Caki2 (cell line): ENCODE data around the gene SLC23A2. TPM values are rescaled to one million over a fixed set of nuclear protein-coding genes. Genes with fewer than 3 reads are reported as not detected.

Experiments
- DNase-seq: peaks from one replicate; pipeline ENCODE4 v3.0.0-alpha.2; 2015; ENCODE audit warnings: low read depth
- in situ Hi-C: cut with HindIII; loops from 2 replicates; pipeline ENCODE4 v1.10.0; 2016; ENCODE audit warnings: low sequenced_read_pairs, low pct_unique_long_range_greater_than_20kb, mixed read lengths
- total RNA-seq: library from RNA; depleted of rRNA; stranded (reverse); fragments of >200 nt; shearing (Covaris generic); gene quantifications from 2 replicates; pipeline ENCODE4 v1.2.3, GENCODE V29; 2014; ENCODE audit warnings: low replicate concordance

The SLC23A2 gene
- total RNA-seq, 1 experiment from 2014 or later: 14.6 TPM

DNA sequence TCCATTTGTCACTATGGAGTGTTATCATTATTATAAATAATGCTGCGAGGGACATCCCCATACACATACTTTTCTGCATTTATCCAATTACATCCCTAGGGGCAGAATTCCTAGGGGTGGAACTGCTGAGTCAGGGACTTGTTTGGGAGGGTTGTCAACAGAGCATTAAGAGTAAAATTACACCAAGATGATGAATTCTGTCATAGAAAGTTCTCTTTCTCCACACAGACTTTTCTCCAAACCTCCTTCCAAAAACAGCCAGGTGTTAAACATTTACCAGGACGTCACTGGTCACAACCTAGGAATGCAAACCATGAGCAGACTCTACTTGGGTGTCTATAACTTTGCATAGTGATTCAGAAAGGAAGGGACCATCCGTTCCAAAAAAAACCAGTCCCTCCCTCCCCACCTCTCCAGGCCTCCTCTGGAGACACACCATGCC is 184.1 kb downstream of the SLC23A2 start:
- in situ Hi-C loops: no loop called here
- peak; percentile 99 for DNase-seq

DNA sequence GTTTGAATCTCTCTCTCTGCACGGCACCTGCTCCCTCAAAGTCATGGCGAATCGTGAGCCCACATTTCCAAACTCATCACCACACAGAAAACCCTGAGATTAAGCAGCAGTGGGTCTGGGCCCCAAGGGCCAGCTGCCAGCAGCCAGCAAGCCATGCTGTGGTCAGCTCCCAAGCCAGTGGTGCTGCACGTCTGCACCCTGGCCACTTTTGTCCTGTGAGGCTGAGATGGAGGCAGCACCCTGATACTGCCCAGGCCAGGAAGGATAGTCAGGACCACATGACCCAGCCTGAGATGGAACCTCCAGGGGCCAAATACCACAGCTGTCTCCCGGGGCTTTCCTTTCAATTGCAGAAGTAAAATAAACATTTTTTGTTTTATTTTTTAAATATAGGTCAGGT is 185.7 kb downstream of the SLC23A2 start:
- no peak for DNase-seq
- in situ Hi-C loops: no loop called here

DNA sequence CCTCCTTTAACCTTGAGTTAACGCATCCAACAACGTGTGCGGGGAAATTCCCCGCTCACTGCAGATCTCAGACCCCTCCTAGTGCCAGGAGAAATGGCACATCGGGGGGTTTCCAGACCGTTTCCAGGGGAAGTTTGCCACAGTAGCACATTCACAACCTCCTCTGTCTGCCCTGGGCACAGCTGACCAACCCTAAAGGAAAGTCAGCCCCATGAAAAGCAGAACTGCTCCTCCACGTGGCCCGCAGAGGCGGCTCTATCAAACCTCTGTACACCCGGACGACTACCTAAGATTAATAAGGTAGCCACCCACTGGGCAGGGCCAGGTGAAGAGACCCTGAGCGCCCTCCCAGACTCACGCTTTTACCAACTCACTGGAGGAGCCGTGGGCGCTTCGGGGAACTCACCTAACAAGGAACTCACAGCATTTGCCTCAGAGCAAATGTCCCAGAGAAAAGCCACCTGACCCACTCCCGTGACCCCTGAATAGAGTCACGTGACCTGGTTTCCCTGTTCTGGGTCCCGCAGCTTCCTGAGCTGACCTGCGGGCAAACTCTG is 186.5 kb downstream of the SLC23A2 start:
- DNase-seq: no peak
- in situ Hi-C loops: no loop called here

DNA sequence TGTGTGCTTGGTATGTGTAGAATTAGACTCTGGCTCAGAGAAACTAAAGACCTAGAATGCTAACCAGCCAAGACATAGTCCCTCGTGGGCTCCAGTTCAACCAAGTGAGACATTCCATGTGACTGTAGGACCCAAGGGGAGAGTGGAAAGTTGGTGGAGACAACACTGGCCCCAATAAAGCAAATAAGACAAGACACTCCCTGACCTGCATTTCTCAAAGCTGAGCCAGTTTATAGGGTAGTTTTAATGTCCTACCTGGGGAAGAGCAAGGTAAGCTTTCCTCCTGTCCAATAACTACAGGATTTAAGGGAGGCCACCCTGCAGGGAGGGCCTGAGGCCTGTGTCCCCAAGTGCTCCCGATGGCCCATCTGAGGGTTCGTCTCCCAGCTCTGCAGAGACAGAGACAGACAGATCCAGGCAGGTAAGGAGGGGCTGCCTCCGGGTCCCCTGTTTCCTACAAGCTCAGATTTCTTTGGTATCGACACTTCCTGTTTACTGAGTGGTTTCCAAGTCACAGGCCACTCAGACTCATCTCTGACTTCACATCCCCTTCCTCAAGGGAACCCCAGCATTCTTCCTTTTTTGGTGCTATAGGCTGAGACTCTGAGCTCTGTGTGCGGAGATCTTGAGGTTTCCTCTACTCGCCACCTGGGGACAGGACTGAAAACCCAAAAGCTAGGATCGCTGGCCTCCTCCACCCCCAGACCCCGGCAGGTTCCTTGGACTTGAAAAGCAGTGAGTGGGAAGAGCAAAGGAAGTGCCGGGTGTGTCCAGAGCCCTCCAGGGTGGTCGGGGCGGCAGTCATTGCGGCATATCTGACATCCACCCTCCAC is 187.2 kb downstream of the SLC23A2 start:
- no peak for DNase-seq
- in situ Hi-C loops: no loop called here

DNA sequence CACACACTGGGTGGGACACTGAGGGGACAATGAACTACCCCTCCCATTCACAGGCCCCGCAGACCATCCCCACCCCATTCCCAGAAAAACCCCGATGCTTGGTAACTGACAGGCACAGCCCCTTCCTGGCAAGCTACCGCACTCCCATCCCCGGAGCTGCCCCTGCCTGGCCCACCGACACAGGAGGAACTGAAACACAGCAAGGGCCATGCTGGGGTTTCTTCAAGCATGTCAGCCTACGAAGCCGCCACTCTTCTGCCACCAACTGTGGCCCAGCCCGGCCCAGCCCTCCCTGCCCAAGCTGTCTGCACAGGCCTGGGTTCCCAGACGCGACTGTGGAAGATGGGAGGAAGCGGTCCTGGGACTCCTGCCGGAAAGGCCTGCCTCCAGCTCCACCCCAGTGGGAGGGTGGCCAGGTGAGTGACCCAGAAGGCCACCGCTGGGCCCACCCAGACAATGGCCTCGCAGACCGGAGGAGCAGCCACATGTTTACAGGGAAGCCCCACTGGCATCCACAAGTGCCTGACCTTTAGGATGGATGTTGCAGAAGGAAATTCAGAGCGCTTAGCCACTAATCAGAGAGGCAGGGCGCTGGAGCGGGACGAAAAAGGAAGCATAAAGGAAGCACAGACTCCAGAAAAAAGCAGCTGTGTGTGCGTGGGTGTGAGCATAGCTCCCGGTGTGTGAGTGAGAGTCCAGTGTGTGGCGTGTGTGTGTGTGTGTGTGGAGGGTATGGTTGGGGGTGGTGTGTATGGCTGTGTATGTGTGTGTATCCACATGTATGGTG is 188.0 kb downstream of the SLC23A2 start:
- DNase-seq: no peak
- in situ Hi-C loops: no loop called here

DNA sequence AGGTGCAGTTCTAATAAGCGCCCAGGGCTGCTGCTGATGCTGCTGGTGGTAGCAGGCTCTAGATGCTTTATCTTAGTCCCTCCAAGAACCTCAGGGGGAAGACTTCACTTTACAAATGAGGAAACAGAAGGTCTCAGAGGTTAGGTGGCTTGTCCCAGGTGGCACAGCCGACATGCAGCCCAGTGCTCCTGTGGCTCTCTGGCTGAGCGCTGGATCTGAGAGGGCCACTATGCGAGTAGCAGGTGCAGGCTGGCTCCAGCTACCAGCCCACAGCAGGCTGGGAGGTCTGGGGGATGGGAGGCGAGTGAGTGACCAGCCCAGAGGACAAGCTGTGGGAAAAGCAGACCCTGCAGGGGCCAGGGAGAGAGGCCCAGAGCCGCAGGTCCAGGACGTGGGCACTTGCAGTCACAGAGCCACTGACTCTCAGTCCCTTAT is 188.7 kb downstream of the SLC23A2 start:
- in situ Hi-C loops: no loop called here

DNA sequence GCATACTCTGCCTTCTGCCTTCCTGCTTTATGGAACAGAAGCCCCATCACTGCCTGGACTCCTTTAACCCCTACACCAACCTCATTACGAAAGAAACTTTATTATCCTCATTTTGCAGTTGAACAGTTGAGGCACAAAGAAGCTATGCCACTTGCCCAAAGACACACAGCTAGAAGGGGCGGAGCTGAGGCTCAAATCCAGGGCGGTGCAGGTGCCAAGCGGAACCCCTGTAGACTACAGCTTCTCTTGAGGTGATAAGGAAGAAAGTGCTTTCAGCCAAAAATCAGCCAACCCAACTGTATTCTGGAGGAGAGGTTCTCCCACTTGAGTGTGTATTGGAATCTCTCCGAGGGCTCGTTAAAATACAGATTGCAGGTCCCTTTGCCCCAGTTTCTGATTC is 189.1 kb downstream of the SLC23A2 start:
- no peak for DNase-seq
- in situ Hi-C loops: no loop called here

More for the DNA sequence above, 188.7 kb downstream of the SLC23A2 start:
- no peak for DNase-seq

DNA sequence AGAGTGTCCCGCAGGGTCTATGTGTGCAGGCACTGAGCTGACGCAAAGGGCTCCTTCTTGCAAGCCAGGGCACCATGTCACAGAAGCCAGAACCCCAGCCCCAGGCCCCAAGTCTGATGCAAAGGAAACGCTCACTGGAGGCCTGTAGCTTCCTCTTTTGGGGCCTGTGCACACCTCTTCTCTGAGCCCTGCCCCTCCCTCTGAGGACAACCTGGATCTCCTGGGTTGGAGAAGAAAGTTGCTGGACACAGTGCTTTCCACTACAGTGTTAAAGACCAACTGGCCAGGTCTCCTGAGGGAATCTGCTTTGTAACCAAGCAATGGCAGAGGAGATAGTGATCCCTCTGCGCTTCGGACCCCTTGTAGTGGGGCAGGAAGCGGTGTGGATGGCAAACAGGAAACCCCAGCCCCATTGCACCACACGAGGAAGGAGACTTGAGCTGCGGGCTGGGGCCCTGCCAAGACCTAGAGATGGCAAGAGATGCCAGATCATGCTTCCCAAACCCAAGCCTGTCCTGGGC is 189.6 kb downstream of the SLC23A2 start:
- no peak for DNase-seq
- in situ Hi-C loops: no loop called here

DNA sequence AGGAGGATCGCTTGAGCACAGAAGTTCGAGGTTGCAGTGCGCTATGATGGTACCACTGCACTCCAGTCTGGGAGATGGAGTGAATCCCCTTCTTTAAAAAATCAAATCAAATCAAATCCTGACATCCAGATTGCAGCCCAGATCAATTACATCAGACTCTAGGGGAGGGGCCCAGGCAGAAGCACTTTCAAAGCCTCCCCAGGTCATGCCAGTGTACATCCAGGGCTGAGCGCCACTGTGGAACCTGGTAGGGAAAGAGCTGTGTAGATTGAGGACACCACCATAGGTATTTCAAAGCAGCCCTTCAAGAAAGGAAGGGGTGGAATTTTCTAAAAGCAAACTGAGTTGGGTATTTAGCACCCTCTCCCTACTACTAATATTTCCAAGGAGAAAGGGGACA is 190.1 kb downstream of the SLC23A2 start:
- DNase-seq: no peak
- in situ Hi-C loops: no loop called here

DNA sequence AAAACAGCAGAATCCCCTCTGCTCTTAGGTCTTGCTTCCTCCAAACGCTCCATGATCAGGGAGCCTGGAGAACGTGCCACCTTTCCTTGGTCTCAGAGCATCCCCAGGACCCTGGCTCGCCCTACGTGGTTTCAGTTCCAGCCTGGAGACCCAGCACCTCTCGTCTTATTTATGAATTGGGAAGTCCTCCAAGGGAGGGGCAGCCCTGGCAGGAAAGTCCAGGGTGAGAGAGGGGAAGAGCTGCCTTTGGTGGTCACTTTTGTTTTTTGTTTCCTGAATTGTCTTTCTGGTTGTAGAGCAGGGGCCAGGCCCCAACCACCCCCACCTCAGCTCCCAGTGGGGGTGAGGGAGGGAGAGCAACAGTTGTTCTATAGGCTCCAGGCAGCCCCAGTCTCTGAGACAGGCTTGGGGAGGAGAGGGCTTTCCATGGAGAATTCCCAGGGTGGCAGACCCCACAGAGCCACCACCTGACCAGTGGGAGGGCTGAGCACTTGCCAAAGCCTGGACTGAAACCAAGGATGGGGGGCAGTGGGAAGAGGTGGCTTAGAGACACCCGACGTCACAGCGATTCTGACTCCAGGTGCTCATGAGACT is 190.8 kb downstream of the SLC23A2 start:
- in situ Hi-C loops: no loop called here
- no peak for DNase-seq

DNA sequence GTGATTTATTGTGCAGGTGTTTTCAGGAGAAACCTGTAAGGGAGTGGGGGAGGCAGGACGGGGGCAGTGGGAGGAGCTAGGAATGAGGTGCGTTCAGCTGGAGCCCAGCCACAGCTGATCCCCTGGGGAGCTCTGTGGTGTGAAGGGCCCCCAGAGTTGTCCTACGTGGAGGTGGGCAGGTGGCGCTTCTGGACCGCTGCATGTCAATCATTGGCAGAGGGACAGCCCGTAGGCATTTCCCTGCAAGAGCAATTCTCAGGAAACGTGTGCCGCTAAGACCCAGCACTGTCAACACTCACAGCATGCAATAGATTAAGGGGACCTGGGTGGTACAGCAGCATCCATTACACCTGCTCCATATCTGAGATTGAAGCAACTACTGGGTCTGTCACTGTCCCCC is 191.6 kb downstream of the SLC23A2 start:
- no peak for DNase-seq
- in situ Hi-C loops: no loop called here

DNA sequence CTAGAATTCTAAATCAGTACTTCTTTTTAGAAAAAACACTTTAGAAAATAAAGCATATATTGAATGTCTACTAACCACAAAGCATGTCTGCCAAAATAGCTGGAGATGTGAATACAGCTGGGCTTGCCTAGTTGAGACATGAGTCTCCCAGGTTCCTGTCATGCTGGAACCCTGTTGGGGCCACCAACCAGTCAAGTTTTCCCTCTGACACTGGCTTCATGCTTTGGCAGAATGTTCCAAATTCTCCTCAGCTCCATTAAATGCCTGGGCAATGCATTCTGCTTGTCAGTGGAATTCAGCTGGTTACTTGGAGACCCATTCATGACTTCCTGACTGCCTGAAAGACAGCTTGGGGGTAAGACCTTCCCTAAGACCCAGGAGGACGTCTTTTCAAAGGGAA is 192.4 kb downstream of the SLC23A2 start:
- DNase-seq: no peak
- in situ Hi-C loops: no loop called here

DNA sequence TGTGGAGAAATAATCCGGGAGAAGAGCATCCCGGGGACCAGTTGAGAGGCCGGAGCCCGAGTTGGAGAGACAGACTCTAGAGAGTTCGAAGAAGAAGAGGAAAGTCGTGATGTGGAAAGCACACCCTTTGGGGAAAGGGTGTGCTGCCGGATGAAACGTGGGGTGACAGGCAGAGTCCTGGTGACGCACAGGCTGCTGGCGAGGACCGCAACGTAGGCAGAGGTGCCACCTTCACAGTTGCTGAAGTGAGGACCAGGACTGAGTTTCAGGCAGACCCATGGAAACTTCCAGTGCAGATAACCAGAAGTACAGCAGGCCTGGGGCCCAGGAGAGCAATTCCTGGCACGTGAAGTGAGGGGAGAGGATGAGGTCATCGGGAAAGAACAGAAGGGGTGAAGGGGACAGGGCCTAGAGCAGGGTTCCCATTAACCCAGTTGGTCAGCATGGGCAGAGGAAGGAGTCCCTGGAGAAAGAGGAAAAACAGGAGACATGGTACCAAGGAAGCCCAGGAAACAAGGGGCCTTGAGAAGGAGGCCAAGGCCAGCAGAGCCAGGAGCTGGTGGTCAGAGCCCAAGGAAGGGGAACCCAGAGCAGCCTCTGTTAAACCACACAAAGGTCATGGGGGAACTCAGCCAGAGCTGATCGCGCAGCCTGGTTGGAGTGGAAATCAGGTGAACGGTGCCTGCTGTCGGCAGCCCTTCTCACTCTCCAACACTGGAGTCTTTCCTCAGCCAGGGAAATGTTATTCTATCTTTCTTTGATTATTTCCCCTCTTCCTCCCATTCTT is 195.5 kb downstream of the SLC23A2 start:
- in situ Hi-C loops: no loop called here
- DNase-seq: no peak

DNA sequence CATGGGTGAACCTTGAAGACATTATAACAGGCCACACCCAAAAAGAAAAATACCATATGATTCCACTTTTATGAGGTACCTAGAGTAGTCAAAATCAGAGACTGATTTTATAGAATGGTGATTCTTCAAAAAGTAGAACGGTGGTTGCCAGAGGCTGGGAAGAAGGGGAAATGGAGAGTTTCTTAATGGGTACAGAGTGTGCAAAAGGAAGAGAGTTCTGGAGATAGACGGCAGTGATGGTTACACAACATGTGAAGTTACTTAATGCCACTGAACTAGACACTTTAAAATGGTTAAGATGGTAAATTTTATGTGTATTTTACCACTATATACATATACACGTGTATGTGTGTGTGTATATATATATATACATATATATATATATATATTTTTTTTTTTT is 198.8 kb downstream of the SLC23A2 start:
- DNase-seq: no peak
- in situ Hi-C loops: no loop called here
